H1 (cell line): Measurements from ENCODE around the gene DMGDH. TPM values are rescaled to one million over a fixed set of nuclear protein-coding genes. Genes with fewer than 3 reads are reported as not detected.

Source experiments
- CTCF ChIA-PET: fragments of 300-600 bp; sonication (Branson Sonifier 250); formaldehyde crosslinking; loops from one replicate; lab custom pipeline; 2021; ENCODE audit not compliant: partially characterized antibody; lab: Charles Lee
- POLR2A ChIA-PET: fragments of 300-600 bp; sonication (Branson Sonifier 250); formaldehyde crosslinking; loops from one replicate; lab custom pipeline; 2021; ENCODE audit warnings: inconsistent platforms; ENCODE audit not compliant: partially characterized antibody; lab: Charles Lee
- DNase-seq, 2 experiments: peaks; one replicate each; pipeline versions ENCODE4 v3.0.0 to v3.0.0-alpha.2; 2010 to 2022; ENCODE audit warnings: low spot score in 2 of 2, low read depth in 1 of 2, mixed read lengths in 1 of 2
- FAIRE-seq: peaks from 2 replicates; lab custom pipeline; 2011; peaks lifted over from hg19 to GRCh38; lab: Jason Lieb, UNC
- H2AFZ ChIP-seq: 2 replicates; pipeline ENCODE4 v1.8.1; 2012; ENCODE audit warnings: low read length, inconsistent platforms
- H2AK5ac ChIP-seq: 2 replicates; pipeline ENCODE4 v1.6.1; 2013; ENCODE audit warnings: low read depth, low read length
- H2BK120ac ChIP-seq: replicated peaks from 2 replicates; pipeline ENCODE3; 2013; ENCODE audit warnings: low read depth, low read length, inconsistent platforms
- H2BK12ac ChIP-seq: 2 replicates; pipeline ENCODE4 v1.6.1; 2013; ENCODE audit warnings: low read depth, low read length
- H2BK15ac ChIP-seq: 2 replicates; pipeline ENCODE4 v1.6.1; 2013; ENCODE audit warnings: low read length
- H2BK20ac ChIP-seq: 2 replicates; pipeline ENCODE4 v1.6.1; 2013; ENCODE audit warnings: low read length
- H2BK5ac ChIP-seq: 2 replicates; pipeline ENCODE4 v1.6.1; 2013; ENCODE audit warnings: low read depth, low read length
- H3K14ac ChIP-seq: 2 replicates; pipeline ENCODE4 v1.6.1; 2013; ENCODE audit warnings: inconsistent platforms; ENCODE audit not compliant: insufficient read length
- H3K18ac ChIP-seq: 2 replicates; pipeline ENCODE4 v1.6.1; 2013; ENCODE audit warnings: low read length; ENCODE audit errors: extremely low read depth
- H3K23ac ChIP-seq: 2 replicates; pipeline ENCODE4 v1.6.1; 2013; ENCODE audit warnings: inconsistent platforms; ENCODE audit not compliant: insufficient read length
- H3K23me2 ChIP-seq: 2 replicates; pipeline ENCODE4 v1.6.1; 2013; ENCODE audit warnings: low read depth, low read length
- H3K27ac ChIP-seq: 2 replicates; pipeline ENCODE4 v1.6.1; 2011; ENCODE audit warnings: low read depth, low read length, inconsistent platforms
- H3K27me3 ChIP-seq, 4 experiments: replicated peaks in 1 of 4; 1 replicate in 1 of 4; 2 replicates in 3 of 4; pipeline versions ENCODE4 v1.6.1 to v1.8.1; 2011 to 2013; ENCODE audit warnings: low read length in 3 of 4, mild to moderate bottlenecking in 3 of 4, inconsistent platforms in 2 of 4, mixed read lengths in 2 of 4, moderate library complexity in 1 of 4; ENCODE audit not compliant: control insufficient read depth in 3 of 4, insufficient read depth in 3 of 4; ENCODE audit errors: extremely low read depth in 1 of 4
- H3K36me3 ChIP-seq, 4 experiments: 2 replicates each; pipeline versions ENCODE4 v1.6.1 to v1.8.1; 2011 to 2013; ENCODE audit warnings: mild to moderate bottlenecking in 4 of 4, low read length in 3 of 4, moderate library complexity in 2 of 4, control low read depth in 1 of 4, inconsistent platforms in 1 of 4; ENCODE audit not compliant: insufficient read depth in 4 of 4, control insufficient read depth in 2 of 4
- H3K4ac ChIP-seq: replicated peaks from 2 replicates; pipeline ENCODE3; 2013; ENCODE audit warnings: low read length, low read depth, mixed read lengths, inconsistent platforms; ENCODE audit not compliant: insufficient read length
- H3K4me1 ChIP-seq, 4 experiments: replicated peaks in 1 of 4; 1 replicate in 1 of 4; 2 replicates in 3 of 4; pipeline versions ENCODE4 v1.6.1 to v1.8.1; 2011 to 2013; ENCODE audit warnings: low read length in 3 of 4, inconsistent platforms in 2 of 4, mixed read lengths in 1 of 4; ENCODE audit not compliant: insufficient read depth in 4 of 4, control insufficient read depth in 3 of 4
- H3K4me2 ChIP-seq, 2 experiments: 2 replicates each; pipeline versions ENCODE4 v1.6.1 to v1.8.1; 2011 to 2013; ENCODE audit warnings: low read depth in 2 of 2, low read length in 2 of 2, control low read depth in 1 of 2, inconsistent platforms in 1 of 2, mild to moderate bottlenecking in 1 of 2; ENCODE audit not compliant: insufficient read depth in 1 of 2
- H3K4me3 ChIP-seq, 4 experiments: fragments of 200-600, 300-600 bp in 1 of 4; sonication (generic), shearing (Covaris generic), sonication (Bioruptor Twin) in 1 of 4; 2 replicates each; pipeline versions ENCODE4 v1.5.1 to v1.8.1; 2011 to 2016; ENCODE audit warnings: low read length in 4 of 4, low read depth in 3 of 4, control low read depth in 2 of 4, inconsistent platforms in 2 of 4, mild to moderate bottlenecking in 2 of 4, mixed read lengths in 1 of 4, moderate library complexity in 1 of 4; ENCODE audit not compliant: insufficient read depth in 2 of 4; ENCODE audit errors: extremely low read depth in 1 of 4
- H3K56ac ChIP-seq: replicated peaks from 2 replicates; pipeline ENCODE3; 2013; ENCODE audit warnings: low read depth, mild to moderate bottlenecking, mixed read lengths, low read length, inconsistent platforms; ENCODE audit not compliant: insufficient read length
- H3K79me1 ChIP-seq: 2 replicates; pipeline ENCODE4 v1.6.1; 2013; ENCODE audit warnings: low read depth, low read length, control low read depth
- H3K79me2 ChIP-seq, 2 experiments: 2 replicates each; pipeline versions ENCODE4 v1.6.1 to v1.8.1; 2012 to 2013; ENCODE audit warnings: low read length in 2 of 2, mild to moderate bottlenecking in 2 of 2, inconsistent platforms in 1 of 2; ENCODE audit not compliant: insufficient read depth in 2 of 2, control insufficient read depth in 1 of 2
- H3K9ac ChIP-seq, 4 experiments: replicated peaks in 1 of 4; 1 replicate in 1 of 4; 2 replicates in 3 of 4; pipeline versions ENCODE4 v1.6.1 to v1.8.1; 2011 to 2013; ENCODE audit warnings: low read depth in 3 of 4, low read length in 3 of 4, control low read depth in 2 of 4, mild to moderate bottlenecking in 2 of 4, moderate library complexity in 2 of 4, inconsistent platforms in 1 of 4; ENCODE audit errors: extremely low read depth in 1 of 4
- H3K9me3 ChIP-seq, 2 experiments: 2 replicates each; pipeline versions ENCODE4 v1.6.1 to v1.8.1; 2012 to 2013; ENCODE audit warnings: mild to moderate bottlenecking in 2 of 2, moderate library complexity in 2 of 2, control low read depth in 1 of 2, inconsistent platforms in 1 of 2, low read depth in 1 of 2, low read length in 1 of 2, mixed read lengths in 1 of 2; ENCODE audit not compliant: insufficient read depth in 2 of 2
- H4K20me1 ChIP-seq, 2 experiments: replicated peaks in 1 of 2; 2 replicates each; pipeline versions ENCODE3 to v1.8.1; 2011 to 2013; ENCODE audit warnings: inconsistent platforms in 2 of 2, low read length in 2 of 2, mild to moderate bottlenecking in 1 of 2; ENCODE audit not compliant: insufficient read depth in 2 of 2, control insufficient read depth in 1 of 2
- H4K5ac ChIP-seq: 2 replicates; pipeline ENCODE4 v1.6.1; 2013; ENCODE audit warnings: low read length, low read depth, mixed read lengths, inconsistent platforms; ENCODE audit not compliant: insufficient read length
- H4K8ac ChIP-seq: 2 replicates; pipeline ENCODE4 v1.8.0; 2013; ENCODE audit warnings: mild to moderate bottlenecking, moderate library complexity, low read length, inconsistent platforms; ENCODE audit not compliant: insufficient read depth; ENCODE audit errors: extremely low read depth
- H4K91ac ChIP-seq: replicated peaks from 2 replicates; pipeline ENCODE3; 2013; ENCODE audit warnings: low read length, mixed read lengths, inconsistent platforms; ENCODE audit not compliant: insufficient read length
- ATF3 ChIP-seq: IDR thresholded peaks from 2 replicates; pipeline ENCODE4 v1.6.1; 2011; ENCODE audit warnings: low read depth, mild to moderate bottlenecking, low read length; ENCODE audit not compliant: insufficient read depth
- BCL11A ChIP-seq, 2 experiments: IDR thresholded peaks; one replicate each; pipeline ENCODE4 v1.6.1; 2011; ENCODE audit warnings: low read depth in 2 of 2, low read length in 2 of 2, mild to moderate bottlenecking in 2 of 2
- CREB1 ChIP-seq: IDR thresholded peaks from 2 replicates; pipeline ENCODE4 v1.6.1; 2012; ENCODE audit warnings: inconsistent platforms
- EP300 ChIP-seq, 2 experiments: IDR thresholded peaks; 1 replicate in 1 of 2; 2 replicates in 1 of 2; pipeline ENCODE4 v1.6.1; 2011 to 2012; ENCODE audit warnings: low read depth in 2 of 2, low read length in 2 of 2, mild to moderate bottlenecking in 2 of 2, borderline replicate concordance in 1 of 2, inconsistent platforms in 1 of 2, moderate library complexity in 1 of 2
- HDAC2 ChIP-seq, 2 experiments: fragments of 300-600 bp in 1 of 2; sonication (generic) in 1 of 2; IDR thresholded peaks; 2 replicates each; pipeline ENCODE4 v1.6.1; 2011 to 2012; ENCODE audit warnings: low read depth in 2 of 2, low read length in 2 of 2, mild to moderate bottlenecking in 2 of 2, moderate library complexity in 2 of 2, borderline replicate concordance in 1 of 2, inconsistent platforms in 1 of 2
- RXRA ChIP-seq: IDR thresholded peaks from 2 replicates; pipeline ENCODE4 v1.6.1; 2011; ENCODE audit warnings: low read depth, mild to moderate bottlenecking, low read length, moderate library complexity; ENCODE audit not compliant: insufficient read depth
- SIRT6 ChIP-seq: IDR thresholded peaks from one replicate; pipeline ENCODE4 v1.7.1; 2012; ENCODE audit warnings: low read length, inconsistent platforms
- SIX5 ChIP-seq: IDR thresholded peaks from 2 replicates; pipeline ENCODE4 v1.6.1; 2011; ENCODE audit warnings: mild to moderate bottlenecking, low read depth, low read length
- SP1 ChIP-seq: IDR thresholded peaks from 2 replicates; pipeline ENCODE4 v1.6.1; 2011; ENCODE audit warnings: low read depth, low read length
- SRF ChIP-seq: IDR thresholded peaks from 2 replicates; pipeline ENCODE4 v1.6.1; 2011; ENCODE audit warnings: mild to moderate bottlenecking, low read depth, low read length, moderate library complexity
- TAF1 ChIP-seq: IDR thresholded peaks from 2 replicates; pipeline ENCODE4 v1.6.1; 2011; ENCODE audit warnings: mild to moderate bottlenecking, low read depth, low read length
- TCF12 ChIP-seq: IDR thresholded peaks from 2 replicates; pipeline ENCODE4 v1.6.1; 2011; ENCODE audit warnings: low read depth, mild to moderate bottlenecking, low read length
- USF2 ChIP-seq: IDR thresholded peaks from 2 replicates; pipeline ENCODE4 v1.6.1; 2011; ENCODE audit warnings: low read length, improper control_type of control experiment
- ZNF274 ChIP-seq: IDR thresholded peaks from 2 replicates; pipeline ENCODE4 v1.7.0; 2012; ENCODE audit warnings: low read length, borderline replicate concordance; ENCODE audit errors: extremely low read depth
- WGBS, 2 experiments: shearing (Covaris generic) in 1 of 2; methylation state at CpG; one replicate each; pipeline versions ENCODE4 v1.1.6 to v1.1.7; 2013 to 2015; ENCODE audit warnings: low lambda C conversion rate in 2 of 2, mixed read lengths in 2 of 2, inconsistent platforms in 1 of 2, low coverage in 1 of 2, missing lambda C conversion rate in 1 of 2; ENCODE audit not compliant: insufficient replicate concordance in 2 of 2, insufficient coverage in 1 of 2, insufficient read length in 1 of 2; ENCODE audit errors: extremely low coverage in 1 of 2, missing lambda C conversion rate in 1 of 2; 5-methylcytosine and 5-hydroxymethylcytosine counted together
- polyA plus RNA-seq, 7 experiments: library from polyadenylated mRNA; depleted of rRNA in 3 of 7; stranded (reverse) in 5 of 7; unstranded in 2 of 7; fragments of >200 nt in 5 of 7; fragments of 200-250 nt in 2 of 7; gene quantifications; 1 replicate in 5 of 7; 2 replicates in 1 of 7; 4 replicates in 1 of 7; pipeline versions ENCODE4 v1.2.1 to v1.2.3, GENCODE V29; 2011 to 2013; ENCODE audit warnings: missing spikeins in 2 of 7, mixed read lengths in 2 of 7
- total RNA-seq: library from RNA; stranded (reverse); fragmentation: NEBNext Ultra II Directional; extraction: Animal tissue kit (Norgen Biotek cat#: 25700); gene quantifications from 2 replicates; pipeline ENCODE4 v1.2.1, GENCODE V29; 2021

Gene DMGDH
- total and polyA plus RNA-seq, 2 of the 8 experiments (the other 6 are each of a cell fraction or from before 2014, with no cell fraction given), result 0.15 TPM; not detected in 1

GRCh38 chr5:78956901-78957300, 112.6 kb downstream of the DMGDH start:
- Histone ChIP-seq H3K4me1 (no peaks in the 10 kb centered on the region), H4K91ac (no peak overlapping the region), H4K8ac (no peak overlapping the region), H3K4ac (no peak overlapping the region), H2BK12ac (no peak overlapping the region), H3K56ac (no peak overlapping the region), H3K4me2 (no peak overlapping the region), H2BK20ac (no peak overlapping the region), H3K27ac (no peak overlapping the region), H3K23me2 (no peaks in the 10 kb centered on the region), H2BK120ac (no peak overlapping the region), H3K79me2 (no peaks in the 10 kb centered on the region), H3K79me1 (no peaks in the 10 kb centered on the region), H2AK5ac (no peak overlapping the region), H3K27me3 (no peaks in the 10 kb centered on the region), H3K23ac (no peak overlapping the region), H2BK5ac (no peak overlapping the region), H2AFZ (no peak overlapping the region), H3K36me3 (no peaks in the 10 kb centered on the region), H3K18ac (no peak overlapping the region), H3K9me3 (no peaks in the 10 kb centered on the region), H2BK15ac (no peak overlapping the region), H4K20me1 (no peaks in the 10 kb centered on the region), H4K5ac (no peak overlapping the region), H3K4me3 (no peak overlapping the region), H3K14ac (no peak overlapping the region), H3K9ac (no peak overlapping the region)
- FAIRE-seq, result no peak
- 85% methylated on average over 1 of the region's 1 CpG; no CpG with 5 or more reads in 1 of the 2 experiments for whole genome bisulfite sequencing, 2 experiments
- POLR2A ChIA-PET, result no interaction called here
- CTCF ChIA-PET, result interaction anchor here (1.0 to 1.1 kb wide), 2 partner anchors 49 to 57 kb away, joined by 3 read pairs; no protein-coding TSS in a partner anchor
- DNase-seq, result no peak
- TF ChIP-seq SIRT6 (no peak), HDAC2 (IDR thresholded peaks at IDR 0.05; ENCODE audit: borderline replicate concordance in 1 of 2, low read depth in 2 of 2, low read length in 2 of 2) (no peak), SRF (no peak), ZNF274 (no peak), RXRA (no peak), TAF1 (no peak), CREB1 (no peak), TCF12 (no peak), USF2 (no peak), EP300 (IDR thresholded peaks at IDR 0.05; ENCODE audit: borderline replicate concordance in 1 of 2, low read depth in 2 of 2, low read length in 2 of 2) (no peak), BCL11A (IDR thresholded peaks at IDR 0.05; ENCODE audit: low read depth in 2 of 2, low read length in 2 of 2) (no peak), SP1 (no peak), SIX5 (no peak), ATF3 (no peak)
